ENCODE data around the gene ENDOV.

ENDOV gene

DNA sequence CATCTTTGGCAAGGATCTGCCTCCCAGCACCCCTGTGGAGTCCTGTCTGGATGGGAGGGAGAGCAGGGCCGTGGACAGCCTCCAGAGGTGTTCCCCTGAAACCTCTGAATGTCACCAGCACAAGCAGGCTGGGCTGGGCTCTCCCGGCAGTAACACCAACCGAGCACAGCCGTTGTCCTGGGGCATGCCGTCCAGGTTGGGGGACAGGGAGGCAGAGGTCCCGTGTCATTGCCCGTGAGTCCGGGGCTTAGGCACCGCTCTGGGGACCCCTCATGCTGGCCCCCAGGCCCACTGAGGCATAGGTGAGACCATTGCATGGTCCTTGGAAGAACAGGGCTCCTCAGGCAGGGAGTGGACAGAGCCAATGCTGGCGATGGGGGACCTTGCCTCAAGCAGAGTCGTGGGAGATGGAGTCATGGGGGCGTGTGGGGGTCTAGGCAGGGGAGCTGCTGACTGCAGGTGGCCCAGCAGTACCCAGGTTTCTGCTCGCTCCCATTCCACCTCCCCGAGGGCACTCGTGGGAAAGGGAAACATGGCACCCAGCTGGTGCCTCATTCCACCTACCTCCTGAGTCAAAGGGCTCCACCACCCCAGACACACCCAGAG is 17.5 kb downstream of the ENDOV start:
- DNase-seq, result no peak

DNA sequence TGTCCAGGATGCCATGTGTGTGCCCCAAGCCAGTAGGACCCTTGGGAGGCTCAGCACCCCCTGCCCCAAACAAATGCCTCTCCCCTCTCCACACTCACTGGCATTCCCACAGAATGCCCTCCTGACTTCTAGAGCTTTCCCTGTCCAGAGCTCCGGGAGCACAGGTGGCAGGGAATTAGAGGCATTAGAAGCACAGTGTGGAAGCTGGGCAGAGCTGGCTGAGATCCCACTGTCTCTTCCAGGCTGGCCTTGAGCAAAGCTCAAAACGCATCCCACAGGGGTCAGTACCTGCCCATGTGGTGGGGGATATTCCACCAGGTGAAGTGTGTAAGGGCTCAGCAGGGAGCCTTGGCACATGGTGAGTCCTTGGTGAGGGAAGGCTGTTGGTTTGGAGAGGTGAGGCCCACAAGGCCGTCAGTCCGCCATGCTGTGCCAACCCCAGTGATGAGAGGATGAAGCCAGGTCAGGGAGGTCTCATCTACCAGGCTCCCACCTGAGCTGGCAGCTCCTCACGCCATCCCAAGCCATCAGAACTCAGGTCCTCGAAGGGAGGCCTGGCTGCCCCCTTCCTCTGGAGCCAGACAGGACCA is 18.1 kb downstream of the ENDOV start:
- no peak for DNase-seq

DNA sequence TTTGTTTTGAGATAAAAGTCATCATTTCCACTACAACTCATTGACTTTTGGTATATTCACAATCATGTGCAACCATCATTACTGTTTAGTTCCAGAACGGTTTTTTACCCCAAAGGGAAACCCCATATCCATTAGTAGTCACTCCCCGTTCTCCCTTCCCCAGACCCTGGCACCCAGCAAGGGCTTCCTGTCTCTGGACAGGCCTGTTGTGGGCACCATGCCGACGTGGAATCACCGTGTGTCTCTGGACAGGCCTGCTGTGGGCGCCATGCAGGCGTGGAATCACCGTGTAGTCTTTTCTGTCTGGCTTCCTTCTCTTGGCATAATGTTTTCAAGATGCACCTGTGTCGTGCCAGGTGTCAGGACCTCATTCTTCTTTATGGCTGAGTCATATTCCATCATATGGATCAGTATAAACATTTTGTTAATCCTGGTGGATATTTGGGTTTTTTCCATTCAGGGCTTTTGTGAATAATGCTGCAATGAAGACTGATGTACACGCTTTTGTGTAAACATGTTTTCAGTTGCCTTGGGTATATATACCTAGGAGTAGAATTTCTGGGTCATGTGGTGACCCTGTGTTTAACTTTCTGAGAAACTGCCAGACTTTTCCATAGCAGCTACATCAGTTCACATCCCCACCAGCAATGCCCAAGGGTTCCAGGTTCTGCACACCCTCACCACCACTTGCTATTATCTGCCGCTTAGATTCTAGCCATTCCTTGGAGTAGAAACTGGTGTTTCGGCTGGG is 19.1 kb downstream of the ENDOV start:
- no peak for DNase-seq

DNA sequence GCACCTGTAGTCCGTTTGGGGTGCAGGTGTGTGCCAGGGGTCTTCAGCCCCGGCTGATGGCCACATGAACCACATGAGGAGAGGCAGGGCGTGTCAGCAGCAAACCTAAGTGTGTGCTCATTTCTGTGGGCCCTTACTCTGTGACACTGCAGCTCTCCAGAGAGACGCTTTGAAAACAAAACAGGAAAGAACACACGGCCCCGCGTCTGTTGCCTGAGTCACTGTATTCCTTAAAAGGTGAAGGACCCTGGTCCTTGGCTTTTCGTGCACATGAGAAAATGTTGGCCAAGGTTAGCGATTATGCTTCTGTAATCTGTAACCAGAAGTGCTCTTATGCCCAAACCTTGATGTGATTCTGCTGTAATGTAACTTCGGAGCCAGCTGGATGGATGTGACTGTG is 22.6 kb downstream of the ENDOV start:
- no peak for DNase-seq

DNA sequence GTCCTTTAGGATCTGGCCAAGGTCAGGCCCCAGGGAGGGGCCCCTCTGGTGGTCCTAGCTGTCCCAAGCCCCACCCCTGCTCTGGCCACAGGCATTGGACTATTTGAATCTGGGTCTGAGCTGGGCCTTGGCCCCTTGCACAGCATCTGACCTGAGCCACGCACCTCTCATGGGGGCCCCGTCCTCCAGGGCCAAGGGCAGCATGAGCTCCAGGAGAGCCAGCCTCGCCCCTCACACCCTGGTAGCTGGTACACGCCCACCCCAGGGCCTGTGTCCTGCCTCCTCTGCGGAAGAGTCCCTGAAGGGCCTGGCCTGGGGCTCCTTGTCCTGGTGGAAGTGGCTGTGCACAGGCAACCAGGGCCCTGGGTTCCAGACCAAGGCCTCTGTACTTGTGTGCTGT is 23.8 kb downstream of the ENDOV start:
- DNase-seq, result no peak

DNA sequence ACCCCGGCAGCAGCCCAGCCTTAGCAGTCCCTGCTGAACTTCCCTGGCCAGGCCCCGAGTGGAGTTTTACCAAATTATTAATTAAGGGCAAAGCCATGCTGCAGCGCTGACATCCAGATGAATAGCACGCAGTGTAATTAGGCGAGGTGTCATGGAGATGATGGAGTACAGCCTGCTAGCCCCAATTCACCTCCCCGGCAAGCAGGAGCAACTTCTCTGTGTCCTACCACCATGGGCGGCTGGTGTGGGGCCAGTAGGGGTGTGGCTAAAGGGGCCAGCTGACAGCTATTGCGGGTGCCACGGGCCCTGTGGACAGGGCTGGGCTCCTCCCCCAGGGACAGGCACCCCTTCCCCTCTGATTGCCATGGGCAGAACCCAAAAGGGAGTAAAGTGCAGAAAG is 24.5 kb downstream of the ENDOV start:
- no peak for DNase-seq

DNA sequence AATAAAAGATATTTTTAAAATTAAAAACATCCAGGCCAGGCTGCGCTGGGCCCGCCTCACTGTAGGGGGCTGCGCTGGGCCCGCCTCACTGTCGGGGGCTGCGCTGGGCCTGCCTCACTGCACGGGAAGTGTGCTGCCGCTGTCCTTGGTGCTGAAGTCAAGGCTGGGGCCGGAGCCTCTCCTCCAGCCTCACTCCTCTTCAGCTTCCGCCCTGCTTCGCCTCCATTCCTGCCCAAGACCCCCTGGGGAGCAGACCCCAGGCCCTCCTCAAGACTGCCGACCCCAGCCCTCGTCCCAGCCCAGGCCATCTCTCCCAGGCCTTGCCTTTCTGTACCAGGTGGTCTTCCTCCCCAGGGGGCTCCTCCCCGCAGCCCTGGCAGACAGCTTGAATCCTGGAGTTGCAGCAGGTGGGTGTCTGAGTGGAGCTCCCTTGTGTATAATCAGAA is 26.2 kb downstream of the ENDOV start:
- peak; percentile 2 for DNase-seq

DNA sequence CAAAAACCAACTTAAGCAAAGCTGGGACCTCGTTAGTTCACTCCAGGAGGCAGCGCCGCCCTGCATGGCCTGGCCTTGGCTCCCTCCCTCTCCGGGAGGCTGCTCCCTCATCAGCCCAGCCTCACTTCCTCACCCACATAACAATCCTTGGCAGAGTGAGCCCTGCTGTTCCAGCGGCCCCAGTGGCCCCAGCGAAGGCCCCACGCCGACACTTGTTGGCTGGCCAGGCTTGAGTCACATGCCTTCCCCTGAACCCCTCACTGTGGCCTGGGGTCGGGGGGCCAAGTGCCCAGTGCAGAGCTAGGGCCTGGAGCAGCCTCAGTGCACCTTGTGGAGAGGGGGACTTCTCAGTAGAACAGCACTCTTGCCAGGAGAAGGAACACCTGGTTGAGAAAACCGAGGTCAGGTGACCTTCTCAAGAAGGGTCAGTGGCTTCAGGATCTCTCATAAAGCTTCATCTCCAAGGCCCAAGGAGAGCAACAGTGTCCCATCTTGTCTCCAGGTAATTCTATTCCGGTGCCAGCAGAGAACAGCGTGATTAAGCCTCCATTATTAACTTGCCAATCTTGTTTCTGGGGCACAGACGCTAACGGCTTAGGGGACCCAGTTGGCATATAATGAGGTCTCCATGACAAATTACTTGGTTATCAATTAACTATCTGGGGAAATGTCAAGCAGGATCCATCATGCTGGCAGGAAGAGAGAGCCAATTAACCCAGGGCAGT is 26.8 kb downstream of the ENDOV start:
- no peak for DNase-seq

DNA sequence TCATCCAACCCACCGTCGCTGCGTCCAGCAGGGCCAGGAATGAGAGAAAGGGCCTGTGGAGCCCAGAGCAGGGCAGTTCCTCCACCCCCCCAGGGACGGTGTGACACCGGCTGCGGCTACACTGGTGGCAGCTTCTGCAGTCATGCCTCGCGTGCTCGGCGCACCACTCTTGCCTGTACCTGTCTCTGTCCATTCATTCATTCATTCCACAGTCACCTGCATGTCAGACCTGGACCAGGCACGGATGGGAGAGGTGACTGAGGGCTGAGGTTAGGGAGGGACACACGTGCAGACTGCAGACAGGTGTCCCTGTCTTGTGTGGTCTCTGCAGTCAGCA is 27.3 kb downstream of the ENDOV start:
- no peak for DNase-seq

DNA sequence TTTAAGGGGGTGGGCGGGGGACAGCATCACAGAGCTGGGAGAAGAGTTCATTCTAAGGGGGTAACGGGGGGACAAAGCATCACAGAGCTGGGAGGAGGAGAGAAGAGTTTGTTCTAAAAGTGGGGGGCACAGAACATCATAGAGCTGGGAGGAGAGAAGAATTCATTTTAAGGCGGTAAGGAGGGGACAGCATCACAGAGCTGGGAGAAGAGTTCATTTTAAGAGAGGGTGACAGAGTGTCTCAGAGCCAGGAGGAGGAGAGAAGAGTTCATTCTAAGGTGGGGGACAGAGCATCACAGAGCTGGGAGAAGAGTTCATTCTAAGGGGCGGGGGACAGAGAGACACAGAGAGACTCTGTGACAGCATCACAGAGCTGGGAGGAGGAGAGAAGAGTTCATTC is 27.8 kb downstream of the ENDOV start:
- no peak for DNase-seq

DNA sequence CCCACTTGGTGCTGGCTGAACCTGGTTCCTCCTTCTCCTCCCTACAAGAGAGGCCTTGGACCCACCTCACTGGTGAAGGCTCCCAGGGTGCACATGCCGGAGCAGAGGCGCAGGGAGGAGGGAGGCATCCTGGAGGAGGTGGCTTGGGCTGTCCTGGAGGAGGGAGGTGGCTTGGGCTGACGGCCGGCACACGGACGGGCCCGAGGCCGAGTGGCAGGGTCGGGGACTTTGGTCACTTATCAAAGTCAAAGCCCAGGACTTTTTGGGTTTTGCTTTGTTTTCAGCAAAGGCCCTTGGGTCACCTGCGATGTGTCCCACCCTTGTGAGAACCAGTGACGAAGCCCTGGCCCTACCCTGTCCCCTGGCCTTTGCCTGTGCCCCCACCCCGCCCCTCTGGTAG is 28.5 kb downstream of the ENDOV start:
- no peak for DNase-seq

DNA sequence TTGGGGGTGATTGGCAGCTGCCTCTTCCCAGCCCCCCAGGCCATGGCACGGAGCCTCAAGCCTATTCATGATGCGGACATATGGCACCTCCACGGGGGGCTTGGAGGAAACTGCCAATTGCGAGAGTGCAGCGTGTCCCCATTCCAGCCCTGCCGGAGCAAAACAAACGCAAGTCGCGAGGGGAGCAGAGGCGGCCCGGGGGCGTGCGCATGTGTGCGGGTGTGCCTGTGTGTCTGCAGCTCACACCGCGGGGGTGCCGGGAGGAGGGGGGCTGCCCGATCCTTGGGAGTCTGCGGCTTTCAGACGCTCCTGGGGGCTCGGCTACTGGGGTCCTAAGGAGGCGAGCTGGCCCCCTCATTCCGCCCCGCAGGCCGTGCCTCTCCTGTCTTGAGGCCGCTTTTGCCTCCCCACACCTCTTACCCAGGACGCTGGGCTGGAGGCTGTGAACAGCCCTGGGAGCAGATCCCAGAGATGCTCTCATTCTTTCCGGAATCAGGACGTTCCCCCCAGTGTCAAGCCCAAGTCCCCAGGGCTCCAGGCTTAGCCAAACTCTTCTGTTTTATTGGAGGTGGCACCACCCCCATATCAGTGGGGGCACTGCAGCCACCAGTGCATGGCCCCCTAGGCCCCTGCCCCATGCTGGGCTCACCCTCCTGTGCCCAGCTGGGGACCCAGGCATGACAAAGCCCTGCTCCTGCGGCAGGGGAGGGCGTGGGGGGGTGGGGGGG is 29.1 kb downstream of the ENDOV start:
- DNase-seq, result no peak

DNA sequence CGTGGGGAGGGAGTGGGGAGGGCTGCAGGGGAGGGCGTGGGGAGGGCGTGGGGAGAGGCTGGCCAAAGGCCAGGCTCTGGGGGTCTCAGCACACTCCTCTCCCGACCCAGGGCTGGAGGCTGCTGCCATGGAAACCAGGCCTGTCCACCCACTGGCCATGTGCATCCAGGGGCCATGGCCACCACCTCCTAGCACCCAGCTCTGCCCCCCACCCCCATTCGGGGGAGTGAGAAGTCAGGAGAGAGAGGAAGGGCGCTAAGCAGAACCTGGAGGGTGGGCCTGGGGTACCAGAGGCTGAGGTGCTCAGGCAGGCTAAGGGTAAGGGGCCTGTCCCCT is 29.6 kb downstream of the ENDOV start:
- DNase-seq, result no peak

DNA sequence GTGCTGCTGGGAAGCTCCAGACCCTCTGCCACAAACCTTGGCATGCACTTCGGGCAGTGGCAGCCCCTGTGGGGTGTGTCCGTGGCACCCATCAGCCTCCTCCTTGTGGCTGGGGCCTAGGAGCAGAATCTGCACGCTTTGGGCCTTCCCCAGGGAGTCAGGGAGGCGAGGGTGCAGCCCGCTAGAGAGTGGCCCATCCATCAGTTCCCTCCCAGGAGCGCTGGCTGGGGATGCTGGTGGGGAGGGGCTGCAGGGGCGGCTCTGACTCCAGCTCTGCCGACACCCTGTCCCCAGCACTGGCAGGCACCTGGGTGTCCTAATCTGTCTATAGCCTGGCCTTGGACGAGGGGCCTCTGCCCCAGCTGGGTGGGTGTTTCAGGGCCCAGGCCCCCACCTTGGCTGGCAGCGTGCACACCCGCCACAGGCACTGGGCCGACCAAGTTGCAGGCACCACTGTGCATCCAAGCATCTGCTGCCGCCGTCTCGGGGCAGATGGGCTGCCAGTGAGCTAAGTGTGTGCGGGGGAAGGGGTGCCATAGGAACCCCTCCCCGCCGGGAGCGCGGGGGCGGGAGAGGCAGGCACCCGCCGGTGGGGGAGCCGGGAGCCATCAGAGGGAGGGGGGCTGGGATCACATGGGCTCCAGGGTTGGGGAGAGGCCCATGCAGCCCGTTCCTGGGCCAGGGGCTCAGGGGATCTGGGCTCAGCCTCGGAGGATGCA is 30.2 kb downstream of the ENDOV start:
- no peak for DNase-seq

DNA sequence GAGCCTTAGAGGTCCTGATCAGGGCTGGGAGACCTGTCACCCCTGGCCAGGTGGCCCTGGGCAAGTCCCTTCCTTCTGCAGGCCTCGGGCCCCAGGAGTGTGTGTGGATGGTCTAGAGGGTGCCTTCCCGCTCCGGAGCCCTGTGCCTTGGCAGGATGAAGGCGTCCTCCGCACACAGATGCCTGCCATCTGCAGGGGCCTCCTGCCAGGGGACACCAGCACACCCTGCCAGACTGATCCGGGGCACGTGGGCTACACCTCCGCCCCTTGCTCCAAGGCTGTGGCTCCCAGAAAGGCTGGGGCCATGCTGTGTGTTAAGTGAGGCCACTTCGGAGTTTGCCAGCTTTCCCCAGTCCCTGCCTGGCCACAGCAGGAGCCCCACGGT is 30.8 kb downstream of the ENDOV start:
- no peak for DNase-seq

DNA sequence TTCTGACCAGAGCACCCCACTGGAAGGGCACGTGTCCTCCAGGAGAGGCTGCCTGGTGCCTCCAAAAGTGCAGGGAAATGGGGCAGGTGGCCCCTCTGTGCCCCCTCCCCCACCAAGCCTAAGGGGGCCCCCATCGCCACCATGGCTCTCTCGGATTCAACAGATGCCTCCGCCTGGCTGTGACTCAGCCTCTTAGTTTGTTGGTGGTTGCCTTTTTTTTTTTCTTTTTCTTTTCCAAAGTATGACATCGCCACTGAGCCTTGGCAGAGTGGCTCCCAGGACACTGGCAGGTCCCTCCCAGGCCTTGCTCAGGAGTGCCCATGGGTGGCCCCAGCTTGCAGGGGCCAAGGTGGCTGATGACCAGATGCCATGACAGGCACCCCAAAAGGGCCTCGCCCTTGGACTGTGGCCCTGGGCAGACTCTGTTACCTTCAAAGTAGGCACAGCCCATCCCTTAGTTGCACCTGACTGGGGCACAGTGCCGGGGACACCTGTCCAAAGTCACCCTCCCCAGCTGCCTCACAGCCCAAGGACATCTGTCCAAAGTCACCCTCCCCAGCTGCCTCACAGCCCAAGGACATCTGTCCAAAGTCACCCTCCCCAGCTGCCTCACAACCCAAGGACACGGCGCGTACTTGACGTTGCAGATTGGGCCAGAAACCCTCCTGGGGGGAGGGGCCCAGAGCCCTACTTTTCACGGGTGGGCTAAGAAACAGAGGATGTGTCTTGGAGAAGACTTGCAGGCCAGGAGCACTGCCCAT is 31.9 kb downstream of the ENDOV start:
- peak; percentile 24 for DNase-seq

DNA sequence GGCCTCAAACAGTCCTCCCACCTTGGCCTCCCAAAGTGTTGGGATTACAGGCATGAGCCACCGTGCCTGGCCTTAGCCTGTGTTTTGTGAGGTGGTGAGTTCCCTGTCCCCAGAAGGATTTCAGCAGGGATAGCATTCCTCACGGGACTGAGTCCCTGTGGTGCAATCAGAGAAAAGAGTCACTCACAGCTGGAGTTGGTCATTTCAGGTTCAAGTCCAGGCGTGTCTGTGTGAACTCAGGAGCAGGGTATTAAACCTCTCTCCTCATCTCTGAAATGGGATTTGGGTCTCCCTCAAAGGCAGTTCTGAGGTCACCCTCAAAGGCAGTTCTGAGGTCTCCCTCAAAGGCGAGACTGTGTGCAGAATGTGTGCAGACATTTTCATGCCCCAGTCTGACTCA is 32.8 kb downstream of the ENDOV start:
- DNase-seq, result no peak

DNA sequence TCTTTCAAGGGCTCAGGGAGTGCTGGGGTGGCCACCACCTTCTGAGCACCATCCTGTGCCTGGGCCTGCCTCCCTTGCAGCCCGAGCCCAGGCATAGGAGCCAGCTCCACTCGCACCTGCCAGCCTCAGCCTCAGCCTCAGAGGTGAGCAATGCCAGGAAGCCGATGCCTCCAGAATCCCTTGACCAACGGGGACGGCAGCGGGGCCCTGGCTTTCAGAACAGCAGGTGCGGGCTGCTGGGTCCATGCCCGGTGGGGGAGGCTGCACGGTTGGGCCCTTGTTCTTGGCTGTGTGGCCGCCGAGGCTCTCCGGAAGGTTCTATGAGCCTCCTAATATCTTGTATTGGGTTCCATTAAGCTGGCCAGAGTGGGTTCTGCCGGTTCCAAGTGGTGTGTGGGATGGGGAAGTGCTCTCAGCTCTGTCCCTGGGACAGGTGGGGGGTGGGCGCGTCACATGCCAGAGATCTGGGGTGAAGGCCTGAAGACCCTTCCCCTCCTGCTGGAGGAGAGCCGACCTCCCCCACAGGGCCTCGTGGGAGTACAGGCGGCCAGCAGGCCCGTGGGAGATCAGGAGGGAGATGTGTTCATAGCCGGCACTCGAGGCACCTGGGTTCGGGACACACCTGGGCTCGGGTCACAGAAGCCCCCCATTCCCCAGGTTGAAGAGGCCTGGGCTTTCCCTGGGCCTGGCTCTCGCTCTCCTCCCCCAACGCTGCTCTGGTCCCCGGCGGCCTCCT is 34.4 kb downstream of the ENDOV start:
- no peak for DNase-seq

DNA sequence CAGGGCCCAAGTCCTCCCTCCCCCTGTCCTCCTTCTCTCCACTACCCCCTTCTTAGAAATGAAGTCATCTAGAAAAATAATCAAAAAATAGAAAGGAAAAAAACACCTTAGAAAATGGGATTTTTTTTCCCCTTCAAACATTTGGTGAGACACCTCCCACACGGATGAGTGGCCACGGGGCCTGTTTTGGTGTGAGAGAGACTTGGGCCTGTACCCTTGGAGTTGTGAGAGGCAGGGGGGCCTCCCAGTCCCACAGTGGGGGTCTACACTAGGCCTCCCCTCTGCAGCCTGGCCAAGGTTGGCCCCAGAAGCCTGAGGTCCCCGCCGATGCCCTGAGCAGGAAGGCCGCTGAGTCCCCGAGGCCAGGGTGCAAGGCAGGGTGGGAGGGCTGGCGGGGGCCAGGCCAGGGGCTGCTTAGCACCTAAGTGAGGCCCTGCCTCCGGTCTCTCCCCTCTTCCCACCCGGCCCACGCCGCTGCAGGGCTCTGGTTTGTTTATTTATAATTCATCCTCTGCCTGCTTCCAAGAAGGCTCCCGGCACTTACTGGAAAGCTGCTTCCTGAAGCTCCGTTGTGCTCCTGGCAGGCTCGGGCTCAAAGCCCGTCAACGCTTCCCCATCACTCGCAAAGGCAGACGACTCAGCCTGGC is 35.1 kb downstream of the ENDOV start:
- DNase-seq, result no peak

DNA sequence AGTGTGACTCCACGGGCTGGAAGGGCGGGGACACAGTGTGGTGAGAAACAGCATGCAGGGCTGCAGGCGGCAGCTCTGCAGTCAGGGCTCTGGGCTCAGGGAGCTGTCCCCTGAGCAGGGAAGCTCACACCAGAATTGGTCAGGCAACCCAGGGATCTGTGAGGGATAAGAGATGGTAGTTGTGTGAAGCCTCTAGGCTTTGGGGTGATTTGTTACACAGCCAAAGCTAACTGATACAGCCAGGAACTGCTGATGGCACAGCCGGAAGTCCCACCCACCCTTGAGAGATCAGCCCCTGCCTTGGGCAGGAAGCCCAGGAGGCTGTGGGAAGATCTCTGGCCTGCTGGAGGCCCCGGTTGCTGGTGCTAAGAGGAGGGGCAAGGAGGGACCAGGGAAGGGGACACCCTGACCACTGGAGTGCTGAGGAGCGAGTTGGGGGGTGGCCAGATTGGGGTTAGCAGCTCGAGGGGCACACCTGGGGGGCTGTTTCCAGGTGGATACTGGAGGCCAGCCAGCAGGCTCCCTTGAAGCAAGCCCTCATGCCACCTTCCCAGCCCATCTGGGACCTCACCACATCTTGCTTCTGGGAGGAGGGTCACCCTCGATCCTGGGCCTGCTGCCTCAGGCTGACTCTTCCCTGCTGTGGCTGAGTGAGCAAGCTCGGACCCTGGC is 36.3 kb downstream of the ENDOV start:
- no peak for DNase-seq

Data from amniotic stem cell (primary cell).